ENCODE measurements around the gene AGAP5. TPM values are rescaled to one million over a fixed set of nuclear protein-coding genes. Genes with fewer than 3 reads are reported as not detected.
"Not testable (repeated sequence)": the region's sequence is repeated elsewhere in the genome, so short reads cannot be mapped to it uniquely, and the experiment has no call there.

The AGAP5 gene
- total RNA-seq, 1 donor from 2014 or later: 8.8 TPM

DNA sequence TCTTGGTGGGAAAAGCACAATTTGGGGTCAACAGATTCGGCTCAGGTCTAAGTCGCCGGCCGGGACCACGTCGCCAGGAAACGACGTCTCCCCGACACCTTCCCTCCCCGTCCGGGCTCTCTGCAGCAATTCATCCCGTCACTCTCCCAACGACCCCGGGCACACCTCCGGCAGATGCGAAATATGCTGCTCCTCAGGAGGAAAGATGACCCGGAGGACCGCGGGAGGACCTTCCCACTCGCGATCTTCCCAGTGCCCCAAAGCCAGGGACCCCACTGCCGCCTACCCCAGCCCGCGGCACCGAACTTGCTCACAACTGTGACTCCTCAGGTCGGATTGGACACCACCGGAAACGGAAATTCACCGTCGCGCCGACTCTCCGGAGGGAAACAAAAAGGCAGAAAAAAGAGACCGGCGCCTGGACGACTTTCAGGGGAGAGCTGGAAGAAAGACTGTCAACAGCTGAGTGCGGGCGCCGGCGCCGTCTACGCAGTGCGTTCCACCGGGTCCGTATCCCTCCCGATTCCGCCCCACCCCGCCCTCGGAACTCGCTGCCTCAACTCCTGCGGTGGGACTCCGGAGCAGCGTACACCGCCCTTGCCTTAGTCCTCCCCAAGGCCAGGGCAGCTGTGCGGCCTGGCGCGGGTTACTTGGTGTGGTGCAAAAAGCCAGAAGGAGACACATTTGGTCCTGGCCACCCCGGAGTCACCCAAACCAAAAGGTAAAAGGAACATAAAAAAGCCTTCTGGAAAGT is 32.4 kb upstream of the AGAP5 start:
- Mint-ChIP-seq H3K27ac (ENCODE audit: unreplicated experiment) (peak overlapping the region; percentile 93), H3K27me3 (ENCODE audit: low read depth) (no peaks in the 10 kb centered on the region), H3K4me1 (peaks cover 17% of the 10 kb centered on the region), H3K4me3 (peak overlapping the region; percentile 99), H3K9me3 (no peaks in the 10 kb centered on the region), H3K36me3 (ENCODE audit: low read depth) (peaks cover 4% of the 10 kb centered on the region)
- DNase-seq (ENCODE audit: low read depth, low spot score): peak; percentile 92
- TF ChIP-seq, protein P1, sequence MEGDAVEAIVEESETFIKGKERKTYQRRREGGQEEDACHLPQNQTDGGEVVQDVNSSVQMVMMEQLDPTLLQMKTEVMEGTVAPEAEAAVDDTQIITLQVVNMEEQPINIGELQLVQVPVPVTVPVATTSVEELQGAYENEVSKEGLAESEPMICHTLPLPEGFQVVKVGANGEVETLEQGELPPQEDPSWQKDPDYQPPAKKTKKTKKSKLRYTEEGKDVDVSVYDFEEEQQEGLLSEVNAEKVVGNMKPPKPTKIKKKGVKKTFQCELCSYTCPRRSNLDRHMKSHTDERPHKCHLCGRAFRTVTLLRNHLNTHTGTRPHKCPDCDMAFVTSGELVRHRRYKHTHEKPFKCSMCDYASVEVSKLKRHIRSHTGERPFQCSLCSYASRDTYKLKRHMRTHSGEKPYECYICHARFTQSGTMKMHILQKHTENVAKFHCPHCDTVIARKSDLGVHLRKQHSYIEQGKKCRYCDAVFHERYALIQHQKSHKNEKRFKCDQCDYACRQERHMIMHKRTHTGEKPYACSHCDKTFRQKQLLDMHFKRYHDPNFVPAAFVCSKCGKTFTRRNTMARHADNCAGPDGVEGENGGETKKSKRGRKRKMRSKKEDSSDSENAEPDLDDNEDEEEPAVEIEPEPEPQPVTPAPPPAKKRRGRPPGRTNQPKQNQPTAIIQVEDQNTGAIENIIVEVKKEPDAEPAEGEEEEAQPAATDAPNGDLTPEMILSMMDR (conservative IDR thresholded peaks at IDR 0.05): no peak

DNA sequence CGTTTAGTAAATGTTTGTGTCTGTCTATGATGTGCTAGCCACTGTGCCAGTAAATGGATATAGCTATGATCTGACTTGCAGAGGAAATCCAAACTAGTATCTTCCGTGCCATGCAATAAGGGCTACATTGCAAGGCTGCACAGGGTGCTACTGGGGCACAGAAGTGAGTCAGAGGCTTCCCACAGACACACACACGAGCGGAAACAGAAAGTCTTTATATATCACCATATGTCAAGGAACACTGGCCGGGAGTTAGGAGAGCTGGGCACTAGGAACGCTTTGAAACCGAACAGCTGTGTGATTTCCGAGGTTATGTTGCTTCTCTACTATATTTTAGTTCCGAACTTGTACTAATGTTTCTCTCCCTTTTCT is 31.9 kb upstream of the AGAP5 start:
- peak overlapping the region; percentile 93 for H3K27ac Mint-ChIP-seq (ENCODE audit: unreplicated experiment)
- peak overlapping the region; percentile 99 for H3K4me3 Mint-ChIP-seq
- H3K36me3 Mint-ChIP-seq (ENCODE audit: low read depth); H3K9me3 Mint-ChIP-seq; H3K27me3 Mint-ChIP-seq (ENCODE audit: low read depth); DNase-seq (ENCODE audit: low read depth, low spot score): not testable (repeated sequence)
- H3K4me1 Mint-ChIP-seq: peaks cover 17% of the 10 kb centered on the region

DNA sequence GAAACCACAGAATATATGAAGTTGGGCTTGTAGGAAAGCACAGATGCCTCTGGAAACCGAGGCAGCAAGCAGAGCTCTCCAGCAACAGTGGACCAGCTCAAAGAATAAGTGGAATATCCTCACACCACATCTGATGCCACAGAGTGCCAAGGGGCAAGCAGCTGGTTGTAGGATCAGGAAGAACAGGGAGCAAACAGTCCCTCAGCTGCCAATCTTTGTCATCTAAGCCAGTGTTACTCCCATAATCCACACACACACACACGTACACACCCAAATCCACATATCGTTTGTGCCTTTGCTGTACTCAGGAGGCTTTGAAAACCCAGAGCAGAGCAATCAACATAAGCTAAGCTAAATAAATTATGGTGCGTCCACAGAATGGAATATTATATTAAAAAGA is 25.6 kb upstream of the AGAP5 start:
- Mint-ChIP-seq H3K27ac (ENCODE audit: unreplicated experiment) (no peak overlapping the region), H3K36me3 (ENCODE audit: low read depth) (peaks cover 3% of the 10 kb centered on the region), H3K9me3 (no peaks in the 10 kb centered on the region), H3K27me3 (ENCODE audit: low read depth) (no peaks in the 10 kb centered on the region), H3K4me3 (no peak overlapping the region), H3K4me1 (no peaks in the 10 kb centered on the region)
- TF ChIP-seq, protein P1 (conservative IDR thresholded peaks at IDR 0.05): no peak
- DNase-seq (ENCODE audit: low read depth, low spot score): no peak

DNA sequence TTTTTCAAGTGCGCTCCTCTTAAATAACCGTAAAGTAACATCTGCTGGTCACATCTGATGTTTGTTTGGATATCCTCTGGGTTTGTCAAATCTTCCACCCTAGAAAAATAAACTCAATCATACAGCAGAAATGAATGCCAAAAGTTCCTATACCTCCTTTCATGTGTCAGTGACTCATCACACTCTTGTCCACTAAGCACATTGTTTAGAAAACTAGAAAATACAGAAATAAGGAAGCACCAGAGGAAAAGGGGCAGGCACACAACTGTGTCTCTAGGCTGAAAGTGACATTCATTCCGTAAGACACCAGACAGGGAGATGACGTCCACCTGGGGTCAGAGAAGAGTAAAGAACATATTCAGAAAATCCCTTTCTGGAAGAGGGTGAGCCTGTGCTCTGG is 22.7 kb upstream of the AGAP5 start:
- DNase-seq (ENCODE audit: low read depth, low spot score); H3K27me3 Mint-ChIP-seq (ENCODE audit: low read depth); H3K9me3 Mint-ChIP-seq; H3K36me3 Mint-ChIP-seq (ENCODE audit: low read depth); H3K4me1 Mint-ChIP-seq; H3K4me3 Mint-ChIP-seq; H3K27ac Mint-ChIP-seq (ENCODE audit: unreplicated experiment): not testable (repeated sequence)

DNA sequence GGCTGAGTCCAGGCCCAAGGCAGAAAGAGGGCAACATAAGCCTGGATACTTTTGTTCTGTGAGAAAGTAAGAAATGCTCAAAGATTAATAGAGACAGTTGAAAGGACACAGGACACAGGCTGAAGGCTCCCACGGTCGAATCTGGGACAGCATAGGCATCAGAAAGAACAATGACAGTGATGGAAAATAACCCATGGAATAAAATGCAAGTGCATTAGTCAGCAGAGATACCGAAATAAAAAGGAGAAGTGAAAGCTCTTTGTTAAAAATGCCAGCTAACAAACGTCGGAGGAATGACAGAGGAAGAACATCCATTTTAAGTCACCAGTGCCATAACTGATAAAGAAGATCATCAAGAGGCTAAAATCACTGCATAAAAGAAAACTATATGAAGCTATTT is 19.6 kb upstream of the AGAP5 start:
- Mint-ChIP-seq H3K9me3 (no peaks in the 10 kb centered on the region), H3K36me3 (ENCODE audit: low read depth) (peaks cover 5% of the 10 kb centered on the region), H3K27ac (ENCODE audit: unreplicated experiment) (no peak overlapping the region), H3K4me1 (no peaks in the 10 kb centered on the region), H3K4me3 (no peak overlapping the region), H3K27me3 (ENCODE audit: low read depth) (no peaks in the 10 kb centered on the region)
- TF ChIP-seq, protein P1 (conservative IDR thresholded peaks at IDR 0.05): no peak
- no peak for DNase-seq (ENCODE audit: low read depth, low spot score)

DNA sequence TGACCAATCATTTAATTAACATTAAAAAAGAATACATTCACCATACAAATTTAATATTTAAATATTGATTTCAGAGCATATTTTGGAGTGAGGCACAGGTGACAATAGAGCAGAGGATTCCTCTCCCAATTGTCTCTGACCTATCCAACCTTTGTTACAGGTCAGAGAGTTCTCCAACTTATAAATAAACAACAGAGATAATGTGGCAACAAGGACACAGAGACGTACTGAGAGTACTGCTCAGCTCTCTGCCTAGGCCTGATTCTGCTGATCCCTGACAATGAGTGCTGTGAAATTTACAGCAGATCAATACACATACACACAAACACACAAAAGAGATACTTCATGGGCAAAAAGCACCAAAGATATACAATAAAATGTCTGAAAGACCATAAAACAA is 18.3 kb upstream of the AGAP5 start:
- no peaks in the 10 kb centered on the region for H3K9me3 Mint-ChIP-seq
- DNase-seq (ENCODE audit: low read depth, low spot score): no peak
- peaks cover 8% of the 10 kb centered on the region for H3K36me3 Mint-ChIP-seq (ENCODE audit: low read depth)
- H3K4me3 Mint-ChIP-seq: no peak overlapping the region
- H3K27ac Mint-ChIP-seq (ENCODE audit: unreplicated experiment): no peak overlapping the region
- H3K4me1 Mint-ChIP-seq: peaks cover 4% of the 10 kb centered on the region
- no peaks in the 10 kb centered on the region for H3K27me3 Mint-ChIP-seq (ENCODE audit: low read depth)
- TF ChIP-seq, protein P1 (conservative IDR thresholded peaks at IDR 0.05): no peak

DNA sequence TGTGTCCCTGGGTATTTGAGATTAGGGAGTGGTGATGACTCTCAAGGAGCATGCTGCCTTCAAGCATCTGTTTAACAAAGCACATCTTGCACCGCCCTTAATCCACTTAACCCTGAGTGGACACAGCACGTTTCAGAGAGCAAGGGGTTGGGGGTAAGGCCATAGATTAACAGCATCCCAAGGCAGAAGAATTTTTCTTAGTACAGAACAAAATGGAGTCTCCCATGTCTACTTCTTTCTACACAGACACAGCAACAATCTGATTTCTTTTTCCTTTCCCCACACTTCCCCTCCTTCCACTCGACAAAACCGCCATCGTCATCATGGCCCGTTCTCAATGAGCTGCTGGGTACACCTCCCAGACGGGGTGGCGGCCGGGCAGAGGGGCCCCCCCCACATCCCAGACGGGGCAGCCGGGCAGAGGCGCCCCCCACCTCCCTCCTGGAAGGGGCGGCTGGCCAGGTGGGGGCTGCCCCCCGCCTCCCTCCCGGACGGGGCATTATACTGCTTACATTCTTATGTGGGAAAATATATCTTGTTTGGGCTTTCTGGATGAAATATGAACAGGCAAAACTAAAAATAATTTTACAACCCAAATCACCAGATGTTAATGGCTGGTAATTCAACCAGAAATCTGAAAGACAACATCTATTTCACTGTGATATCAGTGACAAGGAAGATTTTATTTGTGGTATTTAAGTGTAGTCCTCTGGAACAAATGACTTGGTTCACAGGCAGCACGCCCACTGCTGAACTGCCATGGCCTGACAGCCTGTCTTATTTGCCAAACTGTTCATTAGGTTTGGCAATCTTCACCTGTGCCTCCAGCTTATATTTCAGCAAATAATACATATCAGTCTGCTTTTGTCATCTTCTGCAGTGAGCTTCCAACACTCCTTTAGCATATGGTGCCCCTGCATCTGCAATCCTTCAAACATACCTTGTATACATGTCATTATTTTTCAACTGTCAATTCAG is 17.6 kb upstream of the AGAP5 start:
- DNase-seq (ENCODE audit: low read depth, low spot score); H3K9me3 Mint-ChIP-seq; H3K36me3 Mint-ChIP-seq (ENCODE audit: low read depth); H3K27ac Mint-ChIP-seq (ENCODE audit: unreplicated experiment); H3K4me1 Mint-ChIP-seq; H3K4me3 Mint-ChIP-seq; H3K27me3 Mint-ChIP-seq (ENCODE audit: low read depth): not testable (repeated sequence)

DNA sequence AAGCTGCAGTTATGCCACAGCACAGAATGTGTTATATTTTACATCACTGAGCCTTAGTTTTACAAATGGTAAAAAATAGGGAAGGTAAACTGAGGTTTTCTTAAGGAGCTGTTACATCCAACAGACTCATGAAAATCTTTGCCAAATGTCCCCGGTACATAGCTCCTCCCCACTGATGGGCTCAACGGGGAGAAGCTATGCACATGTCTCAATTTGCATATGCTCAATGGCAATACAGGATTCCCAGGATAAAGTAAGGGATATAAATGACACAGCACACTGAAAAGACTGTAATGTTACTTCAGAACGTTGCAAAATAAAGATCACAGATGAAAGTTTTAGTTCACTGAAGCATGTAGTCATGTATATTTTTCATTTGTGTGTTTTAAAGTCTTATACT is 16.6 kb upstream of the AGAP5 start:
- not testable (repeated sequence) for H3K4me3 Mint-ChIP-seq; H3K9me3 Mint-ChIP-seq; H3K4me1 Mint-ChIP-seq; H3K36me3 Mint-ChIP-seq (ENCODE audit: low read depth); DNase-seq (ENCODE audit: low read depth, low spot score); H3K27ac Mint-ChIP-seq (ENCODE audit: unreplicated experiment); H3K27me3 Mint-ChIP-seq (ENCODE audit: low read depth)

DNA sequence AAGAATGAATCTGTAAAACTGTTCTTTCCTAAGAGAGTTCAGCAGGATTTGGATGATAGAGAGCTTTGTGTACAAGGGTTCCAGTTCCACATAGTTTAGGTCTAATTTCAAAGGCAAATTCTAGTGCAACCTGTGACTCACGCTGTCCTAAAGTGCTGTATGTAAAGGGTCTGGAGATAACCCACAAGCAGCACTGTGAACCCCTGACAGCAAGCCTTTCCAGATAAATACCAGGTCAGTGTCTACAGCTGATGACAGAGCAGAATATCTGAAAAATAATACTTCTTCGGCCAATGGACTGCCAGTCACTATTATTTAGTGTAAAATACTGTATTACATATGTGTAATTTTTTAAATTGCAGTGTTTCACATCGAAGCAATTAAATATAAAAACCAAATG is 16.0 kb upstream of the AGAP5 start:
- DNase-seq (ENCODE audit: low read depth, low spot score); H3K27ac Mint-ChIP-seq (ENCODE audit: unreplicated experiment); H3K27me3 Mint-ChIP-seq (ENCODE audit: low read depth); H3K36me3 Mint-ChIP-seq (ENCODE audit: low read depth); H3K9me3 Mint-ChIP-seq; H3K4me1 Mint-ChIP-seq; H3K4me3 Mint-ChIP-seq: not testable (repeated sequence)

Data from neural crest cell (in vitro differentiated cells).